Osteocyte (in vitro differentiated cells): ENCODE results near the gene MOK. TPM values are rescaled to one million over a fixed set of nuclear protein-coding genes. Genes with fewer than 3 reads are reported as not detected.

Experiments used
- DNase-seq: peaks from one replicate; pipeline ENCODE4 v3.0.0; 2021; ENCODE audit warnings: mixed read lengths; ENCODE audit not compliant: unreplicated experiment; ENCODE audit errors: extremely low spot score
- H3K27ac Mint-ChIP-seq: one replicate; pipeline ENCODE4 v1.8.0; 2021; ENCODE audit warnings: mild to moderate bottlenecking, mixed read lengths; ENCODE audit not compliant: unreplicated experiment
- H3K27me3 Mint-ChIP-seq: one replicate; pipeline ENCODE4 v1.8.0; 2021; ENCODE audit warnings: mixed read lengths; ENCODE audit not compliant: unreplicated experiment
- H3K36me3 Mint-ChIP-seq: one replicate; pipeline ENCODE4 v1.8.0; 2021; ENCODE audit warnings: mixed read lengths; ENCODE audit not compliant: unreplicated experiment
- H3K4me1 Mint-ChIP-seq: one replicate; pipeline ENCODE4 v1.8.0; 2021; ENCODE audit warnings: mixed read lengths; ENCODE audit not compliant: unreplicated experiment
- H3K4me3 Mint-ChIP-seq: one replicate; pipeline ENCODE4 v1.8.0; 2021; ENCODE audit warnings: mild to moderate bottlenecking, moderate library complexity, mixed read lengths; ENCODE audit not compliant: unreplicated experiment
- H3K9me3 Mint-ChIP-seq: one replicate; pipeline ENCODE4 v1.8.0; 2021; ENCODE audit warnings: mixed read lengths; ENCODE audit not compliant: unreplicated experiment
- total RNA-seq: library from RNA; stranded (reverse); gene quantifications from 2 replicates; pipeline ENCODE4 v1.2.1, GENCODE V29; 2021
- TF ChIP-seq, protein P1 (sequence below): fragments of 200-600 bp; sonication (generic); IDR thresholded peaks from 2 replicates; pipeline ENCODE4 v1.5.0; 2021; ENCODE audit warnings: antibody characterized with exemption, mild to moderate bottlenecking, moderate library complexity

The MOK gene
- total RNA-seq, 1 donor from 2014 or later = 9.5 TPM

DNA sequence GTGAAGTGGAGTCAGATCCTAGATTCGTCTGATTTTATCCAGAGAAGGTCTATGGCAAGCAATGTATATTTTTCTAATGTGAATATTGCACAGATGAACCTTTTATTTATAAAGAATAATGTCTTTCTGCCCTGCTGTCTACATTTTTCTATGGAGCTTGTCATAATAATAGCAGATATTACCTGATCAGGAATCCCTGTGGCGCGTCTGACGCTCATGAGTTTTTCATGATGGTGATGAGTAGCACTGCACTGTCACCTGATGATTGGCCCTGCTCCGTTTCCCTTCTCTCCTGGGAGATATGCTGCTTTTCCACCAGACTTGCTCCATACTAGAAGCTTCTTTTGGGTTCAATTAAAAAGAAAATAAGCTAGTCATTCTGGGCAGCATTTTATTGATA lies 37.3 kb upstream of the MOK start:
- no peak overlapping the region for H3K27ac Mint-ChIP-seq
- no peak overlapping the region for H3K4me3 Mint-ChIP-seq
- H3K9me3 Mint-ChIP-seq = no peaks in the 10 kb centered on the region
- TF ChIP-seq, protein P1, sequence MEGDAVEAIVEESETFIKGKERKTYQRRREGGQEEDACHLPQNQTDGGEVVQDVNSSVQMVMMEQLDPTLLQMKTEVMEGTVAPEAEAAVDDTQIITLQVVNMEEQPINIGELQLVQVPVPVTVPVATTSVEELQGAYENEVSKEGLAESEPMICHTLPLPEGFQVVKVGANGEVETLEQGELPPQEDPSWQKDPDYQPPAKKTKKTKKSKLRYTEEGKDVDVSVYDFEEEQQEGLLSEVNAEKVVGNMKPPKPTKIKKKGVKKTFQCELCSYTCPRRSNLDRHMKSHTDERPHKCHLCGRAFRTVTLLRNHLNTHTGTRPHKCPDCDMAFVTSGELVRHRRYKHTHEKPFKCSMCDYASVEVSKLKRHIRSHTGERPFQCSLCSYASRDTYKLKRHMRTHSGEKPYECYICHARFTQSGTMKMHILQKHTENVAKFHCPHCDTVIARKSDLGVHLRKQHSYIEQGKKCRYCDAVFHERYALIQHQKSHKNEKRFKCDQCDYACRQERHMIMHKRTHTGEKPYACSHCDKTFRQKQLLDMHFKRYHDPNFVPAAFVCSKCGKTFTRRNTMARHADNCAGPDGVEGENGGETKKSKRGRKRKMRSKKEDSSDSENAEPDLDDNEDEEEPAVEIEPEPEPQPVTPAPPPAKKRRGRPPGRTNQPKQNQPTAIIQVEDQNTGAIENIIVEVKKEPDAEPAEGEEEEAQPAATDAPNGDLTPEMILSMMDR = no peak
- DNase-seq = no peak
- no peaks in the 10 kb centered on the region for H3K4me1 Mint-ChIP-seq
- no peaks in the 10 kb centered on the region for H3K27me3 Mint-ChIP-seq
- peaks cover 30% of the 10 kb centered on the region for H3K36me3 Mint-ChIP-seq

DNA sequence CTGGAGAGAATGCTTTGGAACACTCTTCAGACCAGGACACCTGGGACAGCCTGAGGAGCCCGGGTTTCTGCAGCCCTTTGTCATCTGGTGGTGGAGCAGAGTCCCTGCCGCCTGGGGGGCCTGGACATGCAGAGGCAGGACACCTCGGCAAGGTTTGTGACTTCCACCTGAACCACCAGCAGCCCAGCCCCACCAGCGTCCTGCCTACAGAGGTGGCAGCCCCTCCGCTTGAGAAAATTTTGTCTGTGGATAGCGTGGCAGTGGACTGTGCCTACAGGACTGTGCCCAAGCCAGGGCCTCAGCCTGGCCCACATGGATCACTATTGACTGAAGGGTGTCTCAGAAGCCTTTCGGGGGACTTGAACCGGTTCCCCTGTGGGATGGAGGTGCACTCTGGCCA lies 36.6 kb upstream of the MOK start:
- H3K27me3 Mint-ChIP-seq = no peaks in the 10 kb centered on the region
- no peak for DNase-seq
- TF ChIP-seq, protein P1 = no peak
- no peak overlapping the region for H3K4me3 Mint-ChIP-seq
- no peaks in the 10 kb centered on the region for H3K4me1 Mint-ChIP-seq
- H3K36me3 Mint-ChIP-seq = peaks cover 34% of the 10 kb centered on the region
- H3K27ac Mint-ChIP-seq = no peak overlapping the region
- no peaks in the 10 kb centered on the region for H3K9me3 Mint-ChIP-seq

DNA sequence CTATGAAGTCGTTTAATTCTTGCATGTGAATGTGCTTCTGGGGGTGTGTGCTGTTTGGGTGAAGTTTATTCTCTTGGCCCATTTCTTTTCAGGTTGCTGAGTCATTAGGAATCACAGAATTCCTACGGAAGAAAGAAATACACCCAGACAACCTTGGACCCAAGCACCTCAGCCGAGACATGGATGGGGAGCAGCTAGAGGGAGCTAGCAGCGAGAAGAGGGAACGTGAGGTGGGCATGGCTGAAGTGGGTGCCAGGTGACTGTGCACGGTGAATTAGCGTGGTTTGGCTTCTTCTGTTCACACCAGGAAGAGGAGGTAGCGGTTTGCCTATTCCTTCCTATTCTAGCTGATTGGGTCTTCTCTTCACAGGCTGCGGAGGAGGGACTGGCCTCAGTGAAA lies 33.8 kb upstream of the MOK start:
- peaks cover 32% of the 10 kb centered on the region for H3K36me3 Mint-ChIP-seq
- H3K9me3 Mint-ChIP-seq = no peaks in the 10 kb centered on the region
- no peaks in the 10 kb centered on the region for H3K27me3 Mint-ChIP-seq
- no peak overlapping the region for H3K27ac Mint-ChIP-seq
- no peak overlapping the region for H3K4me3 Mint-ChIP-seq
- DNase-seq = no peak
- TF ChIP-seq, protein P1 = no peak
- H3K4me1 Mint-ChIP-seq = peaks cover 2% of the 10 kb centered on the region

DNA sequence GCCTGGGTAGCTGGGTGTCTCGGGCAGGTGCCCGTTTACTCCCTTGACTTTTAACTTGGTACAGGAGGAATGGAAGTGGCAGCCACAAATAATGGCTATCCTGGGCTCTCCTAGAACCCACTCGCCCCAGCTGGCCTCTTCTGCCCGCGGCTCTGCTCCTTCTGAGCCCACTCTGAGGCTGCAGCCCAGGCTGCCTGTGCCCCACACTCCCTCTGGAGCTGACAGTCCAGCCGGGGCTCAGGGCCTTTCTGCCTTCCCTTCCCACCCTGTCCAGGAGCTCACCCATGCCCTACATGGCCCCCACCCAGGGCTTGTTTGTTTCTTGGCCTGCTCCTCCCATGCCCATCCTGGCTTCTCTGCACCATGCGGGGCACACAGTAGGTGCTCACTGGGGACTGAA lies 30.2 kb upstream of the MOK start:
- peaks cover 2% of the 10 kb centered on the region for H3K4me1 Mint-ChIP-seq
- no peak for DNase-seq

DNA sequence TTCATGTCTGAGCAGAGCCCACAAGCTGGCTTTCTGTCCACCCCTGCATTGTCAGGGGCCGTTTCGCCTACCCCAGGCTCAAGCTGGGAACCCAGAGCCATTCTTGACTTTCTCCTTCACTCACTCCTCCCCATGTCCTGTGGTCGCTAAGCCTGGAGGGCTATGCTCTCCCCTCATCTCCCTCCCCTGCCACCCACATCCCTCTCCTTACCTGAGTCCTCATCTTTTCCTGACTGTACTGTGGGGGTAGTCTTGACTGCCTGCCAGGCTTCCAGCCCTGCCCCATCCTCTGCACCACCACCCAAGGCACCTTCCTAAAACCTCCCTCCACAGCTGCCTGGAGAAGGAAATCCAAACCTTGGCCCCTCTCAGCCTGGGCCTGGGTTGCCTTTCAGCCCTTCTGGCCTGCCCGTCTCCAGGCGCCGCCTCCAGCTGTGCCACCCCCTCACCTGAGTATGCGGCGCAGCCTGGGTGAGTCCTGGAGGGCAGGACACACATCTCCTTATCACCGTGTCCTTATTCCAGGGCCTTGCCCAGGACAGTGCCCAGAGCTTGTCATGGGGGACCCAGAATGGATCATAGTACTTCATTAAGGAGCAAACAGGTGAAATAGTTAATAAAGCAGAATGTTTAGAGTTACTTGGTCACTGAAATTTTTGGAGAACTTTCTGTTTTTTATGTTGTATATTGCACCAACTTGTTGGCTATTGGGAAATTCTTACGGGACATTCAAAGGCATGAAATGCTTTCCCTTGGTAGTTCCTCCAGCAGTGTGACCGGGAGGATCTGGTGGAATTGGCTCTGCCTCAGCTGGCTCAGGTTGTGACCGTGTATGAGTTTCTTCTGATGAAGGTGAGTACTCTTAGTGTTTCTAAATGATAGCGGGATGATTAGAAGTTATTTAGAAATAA lies 29.1 kb upstream of the MOK start:
- TF ChIP-seq, protein P1 = no peak
- Mint-ChIP-seq H3K27me3 (no peaks in the 10 kb centered on the region), H3K9me3 (no peaks in the 10 kb centered on the region), H3K36me3 (peaks cover 24% of the 10 kb centered on the region), H3K4me1 (peaks cover 2% of the 10 kb centered on the region), H3K4me3 (no peak overlapping the region), H3K27ac (no peak overlapping the region)
- DNase-seq = no peak

More for the DNA sequence above, 30.2 kb upstream of the MOK start:
- H3K9me3 Mint-ChIP-seq = no peaks in the 10 kb centered on the region
- peaks cover 24% of the 10 kb centered on the region for H3K36me3 Mint-ChIP-seq
- H3K4me3 Mint-ChIP-seq = no peak overlapping the region
- H3K27ac Mint-ChIP-seq = no peak overlapping the region
- H3K27me3 Mint-ChIP-seq = no peaks in the 10 kb centered on the region
- TF ChIP-seq, protein P1 = no peak
